Pancreas (tissue), 10 donors: ENCODE data around the gene GLB1L3. TPM values are rescaled to one million over a fixed set of nuclear protein-coding genes. Genes with fewer than 3 reads are reported as not detected.

Experiments
- ATAC-seq, 4 donors: fragments of 200-7000 bp; cut with Tn5 transposase; one replicate each; pipeline versions ENCODE4 v1.8.0 to v1.9.1; 2020; ENCODE audit warnings: mild to moderate bottlenecking in 4 of 4, moderate library complexity in 4 of 4
- DNase-seq, 6 donors: peaks; one replicate each; pipeline ENCODE4 v3.0.0-alpha.2; 2020
- FAIRE-seq: peaks from 2 replicates; lab custom pipeline; 2012; peaks lifted over from hg19 to GRCh38; lab: Jason Lieb, UNC
- H3K27ac ChIP-seq, 4 donors: fragments of 200-600 bp; sonication (generic); 1 replicate in 3 of 4; 2 replicates in 1 of 4; pipeline versions ENCODE4 v1.5.0 to v1.8.0; 2020
- H3K27me3 ChIP-seq, 4 donors: fragments of 200-600 bp; one replicate each; pipeline ENCODE4 v1.8.0; 2021
- H3K36me3 ChIP-seq, 3 donors: fragments of 200-600 bp; sonication (generic) in 1 of 3; one replicate each; pipeline versions ENCODE4 v1.5.0 to v1.8.0; 2020 to 2021
- H3K4me1 ChIP-seq, 3 donors: fragments of 200-600 bp; one replicate each; pipeline ENCODE4 v1.8.0; 2021
- H3K4me3 ChIP-seq, 4 donors: fragments of 200-600 bp; sonication (generic) in 2 of 4; one replicate each; pipeline versions ENCODE4 v1.5.0 to v1.8.0; 2020 to 2021
- H3K9me3 ChIP-seq, 4 donors: fragments of 200-600 bp; one replicate each; pipeline ENCODE4 v1.8.0; 2021
- CTCF ChIP-seq, 4 donors: fragments of 200-600 bp; sonication (generic) in 3 of 4; IDR thresholded peaks; one replicate each; pipeline versions ENCODE4 v1.5.0 to v1.8.0; 2021; ENCODE audit warnings: antibody characterized with exemption in 4 of 4
- WGBS, 2 donors: extraction: QIAGEN DNeasy Blood & Tissue Kit; methylation state at CpG; one replicate each; pipeline ENCODE4 v1.1.7; 2013; 5-methylcytosine and 5-hydroxymethylcytosine counted together
- intact Hi-C, 3 donors: fragments of 100-400 bp; cut with DNase I; formaldehyde crosslinking; loops; one replicate each; pipeline versions ENCODE4 v1.11.1 to v1.14.2; 2022
- polyA plus RNA-seq, 2 donors: library from polyadenylated mRNA; stranded (reverse); fragments of 200-250 nt; gene quantifications; one replicate each; pipeline ENCODE4 v1.2.3, GENCODE V29; 2013
- total RNA-seq, 6 donors: library from RNA; stranded (reverse); fragmentation: NEBNext Ultra II Directional in 4 of 6; extraction: Animal tissue kit (Norgen Biotek cat#: 25700) in 4 of 6; gene quantifications; one replicate each; pipeline versions ENCODE4 v1.2.1 to v1.2.4, GENCODE V29; 2021 to 2023
- donor health status: healthy with polysubstance abuse.
- donor health status: DM: no; HTN: no; CAD: no; lungs with moderate emphysema.
- donor health status: DM: no; HTN: no; CAD: no.
- donor health status: control.
- donor health status: control.
- donor health status: Bipolar disorder and iron deficiency.
- donor health status: DM: yes; HTN: yes; CAD: no.
- donor health status: DM: no; HTN: no; CAD: no.
- donor health status: DM: no; HTN: no; CAD: no.
- donor health status: DM: yes; HTN: yes; CAD: no.

GLB1L3 gene
- total and polyA plus RNA-seq, 8 donors: 0.12 to 0.38 (median 0.14) TPM; not detected in 4

- Histone ChIP-seq H3K9me3 (no peaks in the 10 kb centered on the region), H3K36me3 (no peaks in the 10 kb centered on the region), H3K27ac (no peak overlapping the region), H3K4me3 (no peak overlapping the region), H3K27me3 (no peaks in the 10 kb centered on the region), H3K4me1 (no peaks in the 10 kb centered on the region)
- DNase-seq: no peak
- WGBS, 2 donors: 56 to 71% methylated on average over 4 of the region's 4 CpGs
- FAIRE-seq: no peak
- intact Hi-C loops: no loop called here
- no peak for ATAC-seq
- TF ChIP-seq CTCF (IDR thresholded peaks at IDR 0.05): no peak
Measured at GRCh38 chr11:134289167-134289566, 13.0 kb downstream of the GLB1L3 start.

- Histone ChIP-seq H3K9me3 (no peaks in the 10 kb centered on the region), H3K27me3 (no peaks in the 10 kb centered on the region), H3K36me3 (no peaks in the 10 kb centered on the region), H3K4me1 (no peaks in the 10 kb centered on the region), H3K27ac (no peak overlapping the region), H3K4me3 (no peak overlapping the region)
- peak in 1 of 6 donors; percentile 55 for DNase-seq
- ATAC-seq: no peak
- TF ChIP-seq CTCF (IDR thresholded peaks at IDR 0.05): no peak
- 35 to 42% methylated on average over 12 of the region's 12 CpGs for WGBS, 2 donors
- intact Hi-C loops: no loop called here
- FAIRE-seq: no peak
Measured at GRCh38 chr11:134289789-134290188, 13.6 kb downstream of the GLB1L3 start.

- no peak overlapping the region for H3K4me3 ChIP-seq
- DNase-seq: no peak
- WGBS, 2 donors: 72 to 84% methylated on average over 7 of the region's 7 CpGs
- TF ChIP-seq CTCF (IDR thresholded peaks at IDR 0.05): no peak
- H3K4me1 ChIP-seq: no peaks in the 10 kb centered on the region
- intact Hi-C loops: no loop called here
- no peaks in the 10 kb centered on the region for H3K9me3 ChIP-seq
- no peak for FAIRE-seq
- ATAC-seq: no peak
- no peaks in the 10 kb centered on the region for H3K36me3 ChIP-seq
- no peaks in the 10 kb centered on the region for H3K27me3 ChIP-seq
- H3K27ac ChIP-seq: no peak overlapping the region
Measured at GRCh38 chr11:134290646-134291045, 14.5 kb downstream of the GLB1L3 start.

GRCh38 chr11:134291196-134291595 is 15.0 kb downstream of the GLB1L3 start:
- H3K9me3 ChIP-seq: no peaks in the 10 kb centered on the region
- no peak overlapping the region for H3K4me3 ChIP-seq
- intact Hi-C loops: no loop called here
- no peak for TF ChIP-seq CTCF (IDR thresholded peaks at IDR 0.05)
- no peaks in the 10 kb centered on the region for H3K27me3 ChIP-seq
- ATAC-seq (no peak), FAIRE-seq (no peak), DNase-seq (no peak)
- WGBS, 2 donors: 71 to 80% methylated on average over 6 of the region's 6 CpGs
- H3K27ac ChIP-seq: no peak overlapping the region
- no peaks in the 10 kb centered on the region for H3K4me1 ChIP-seq
- no peaks in the 10 kb centered on the region for H3K36me3 ChIP-seq

- ATAC-seq (no peak), DNase-seq (no peak)
Measured at GRCh38 chr11:134292661-134293060, 16.5 kb downstream of the GLB1L3 start.

More at GRCh38 chr11:134292661-134293060, 16.5 kb downstream of the GLB1L3 start:
- no peaks in the 10 kb centered on the region for H3K36me3 ChIP-seq
- no peak for TF ChIP-seq CTCF (IDR thresholded peaks at IDR 0.05)
- no peaks in the 10 kb centered on the region for H3K4me1 ChIP-seq
- no peaks in the 10 kb centered on the region for H3K27me3 ChIP-seq
- no peak overlapping the region for H3K4me3 ChIP-seq
- no peaks in the 10 kb centered on the region for H3K9me3 ChIP-seq
- intact Hi-C loops: no loop called here
- 67 to 77% methylated on average over 14 to 15 of the region's 15 CpGs for WGBS, 2 donors
- no peak overlapping the region for H3K27ac ChIP-seq
- FAIRE-seq: no peak
